Ishikawa (cell line): ENCODE measurements around the gene RAP1GAP2.

Experiments used
- CEBPB ChIP-seq: IDR thresholded peaks from 2 replicates; pipeline ENCODE4 v1.6.1; 2012
- CREB1 ChIP-seq: IDR thresholded peaks from 2 replicates; pipeline ENCODE4 v1.6.1; 2012; ENCODE audit warnings: low read depth
- EGR1 ChIP-seq: IDR thresholded peaks from 2 replicates; pipeline ENCODE4 v1.6.1; 2012
- EP300 ChIP-seq: IDR thresholded peaks from 2 replicates; pipeline ENCODE4 v1.6.1; 2012; ENCODE audit warnings: borderline replicate concordance
- FOXM1 ChIP-seq: IDR thresholded peaks from 2 replicates; pipeline ENCODE4 v1.6.1; 2012; ENCODE audit warnings: low read depth, borderline replicate concordance
- NFIC ChIP-seq: IDR thresholded peaks from 2 replicates; pipeline ENCODE4 v1.6.1; 2012
- RAD21 ChIP-seq: IDR thresholded peaks from 2 replicates; pipeline ENCODE4 v1.6.1; 2012; ENCODE audit warnings: low read depth
- TAF1 ChIP-seq: IDR thresholded peaks from 2 replicates; pipeline ENCODE4 v1.6.1; 2012; ENCODE audit warnings: low read depth, mild to moderate bottlenecking
- TCF12 ChIP-seq: IDR thresholded peaks from 2 replicates; pipeline ENCODE4 v1.6.1; 2012; ENCODE audit warnings: low read depth
- TEAD4 ChIP-seq: IDR thresholded peaks from 2 replicates; pipeline ENCODE4 v1.6.1; 2012
- YY1 ChIP-seq: IDR thresholded peaks from 2 replicates; pipeline ENCODE4 v1.6.1; 2012; ENCODE audit warnings: low read depth
- ZBTB7A ChIP-seq: IDR thresholded peaks from 2 replicates; pipeline ENCODE4 v1.6.1; 2012; ENCODE audit warnings: low read depth
- TF ChIP-seq, protein P1 (sequence below): IDR thresholded peaks from 2 replicates; pipeline ENCODE4 v1.6.1; 2012
- TF ChIP-seq, protein P2 (sequence below): IDR thresholded peaks from 2 replicates; pipeline ENCODE4 v1.6.1; 2012; ENCODE audit warnings: low read depth, mild to moderate bottlenecking
- TF ChIP-seq, protein P3 (sequence below): IDR thresholded peaks from 2 replicates; pipeline ENCODE4 v1.6.1; 2012

RAP1GAP2 gene

DNA sequence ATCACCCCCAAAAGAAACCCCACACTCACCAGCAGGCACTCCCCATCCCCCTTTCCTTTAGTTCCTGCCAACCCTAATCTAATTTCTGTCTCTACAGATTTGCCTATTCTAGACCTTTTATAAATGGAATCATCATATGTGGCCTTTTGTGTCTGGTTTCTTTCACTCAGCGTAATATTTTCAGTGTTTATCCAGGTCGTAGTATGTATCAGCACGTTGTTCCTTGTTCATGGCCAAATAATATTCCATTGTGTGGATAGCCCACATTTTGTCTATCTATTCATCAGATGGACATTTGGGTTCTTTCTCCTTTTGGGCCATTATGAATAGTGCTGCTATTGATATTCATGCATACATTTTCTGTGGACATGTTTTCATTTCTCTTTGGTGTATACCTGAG, 193.6 kb downstream of the RAP1GAP2 start:
- TF ChIP-seq NFIC: no peak
- TF ChIP-seq TAF1: no peak
- no peak for TF ChIP-seq FOXM1
- TF ChIP-seq TEAD4: no peak
- TF ChIP-seq, protein P1, sequence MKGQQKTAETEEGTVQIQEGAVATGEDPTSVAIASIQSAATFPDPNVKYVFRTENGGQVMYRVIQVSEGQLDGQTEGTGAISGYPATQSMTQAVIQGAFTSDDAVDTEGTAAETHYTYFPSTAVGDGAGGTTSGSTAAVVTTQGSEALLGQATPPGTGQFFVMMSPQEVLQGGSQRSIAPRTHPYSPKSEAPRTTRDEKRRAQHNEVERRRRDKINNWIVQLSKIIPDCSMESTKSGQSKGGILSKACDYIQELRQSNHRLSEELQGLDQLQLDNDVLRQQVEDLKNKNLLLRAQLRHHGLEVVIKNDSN: no peak
- TF ChIP-seq CREB1: no peak
- TF ChIP-seq, protein P2, sequence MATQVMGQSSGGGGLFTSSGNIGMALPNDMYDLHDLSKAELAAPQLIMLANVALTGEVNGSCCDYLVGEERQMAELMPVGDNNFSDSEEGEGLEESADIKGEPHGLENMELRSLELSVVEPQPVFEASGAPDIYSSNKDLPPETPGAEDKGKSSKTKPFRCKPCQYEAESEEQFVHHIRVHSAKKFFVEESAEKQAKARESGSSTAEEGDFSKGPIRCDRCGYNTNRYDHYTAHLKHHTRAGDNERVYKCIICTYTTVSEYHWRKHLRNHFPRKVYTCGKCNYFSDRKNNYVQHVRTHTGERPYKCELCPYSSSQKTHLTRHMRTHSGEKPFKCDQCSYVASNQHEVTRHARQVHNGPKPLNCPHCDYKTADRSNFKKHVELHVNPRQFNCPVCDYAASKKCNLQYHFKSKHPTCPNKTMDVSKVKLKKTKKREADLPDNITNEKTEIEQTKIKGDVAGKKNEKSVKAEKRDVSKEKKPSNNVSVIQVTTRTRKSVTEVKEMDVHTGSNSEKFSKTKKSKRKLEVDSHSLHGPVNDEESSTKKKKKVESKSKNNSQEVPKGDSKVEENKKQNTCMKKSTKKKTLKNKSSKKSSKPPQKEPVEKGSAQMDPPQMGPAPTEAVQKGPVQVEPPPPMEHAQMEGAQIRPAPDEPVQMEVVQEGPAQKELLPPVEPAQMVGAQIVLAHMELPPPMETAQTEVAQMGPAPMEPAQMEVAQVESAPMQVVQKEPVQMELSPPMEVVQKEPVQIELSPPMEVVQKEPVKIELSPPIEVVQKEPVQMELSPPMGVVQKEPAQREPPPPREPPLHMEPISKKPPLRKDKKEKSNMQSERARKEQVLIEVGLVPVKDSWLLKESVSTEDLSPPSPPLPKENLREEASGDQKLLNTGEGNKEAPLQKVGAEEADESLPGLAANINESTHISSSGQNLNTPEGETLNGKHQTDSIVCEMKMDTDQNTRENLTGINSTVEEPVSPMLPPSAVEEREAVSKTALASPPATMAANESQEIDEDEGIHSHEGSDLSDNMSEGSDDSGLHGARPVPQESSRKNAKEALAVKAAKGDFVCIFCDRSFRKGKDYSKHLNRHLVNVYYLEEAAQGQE: no peak

- TF ChIP-seq RAD21: no peak
These were observed 194.2 kb downstream of the RAP1GAP2 start for GRCh38 chr17:2990396-2990795.

- TF ChIP-seq NFIC (no peak), TCF12 (no peak), TEAD4 (no peak), RAD21 (no peak), EGR1 (no peak), TAF1 (no peak), FOXM1 (no peak), ZBTB7A (no peak), EP300 (no peak), CREB1 (no peak), YY1 (no peak), CEBPB (no peak)
- TF ChIP-seq, protein P1: no peak
- TF ChIP-seq, protein P3, sequence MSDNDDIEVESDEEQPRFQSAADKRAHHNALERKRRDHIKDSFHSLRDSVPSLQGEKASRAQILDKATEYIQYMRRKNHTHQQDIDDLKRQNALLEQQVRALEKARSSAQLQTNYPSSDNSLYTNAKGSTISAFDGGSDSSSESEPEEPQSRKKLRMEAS: no peak
- TF ChIP-seq, protein P2: no peak
These were observed 198.2 kb downstream of the RAP1GAP2 start for GRCh38 chr17:2994441-2994840.

GRCh38 chr17:2995377-2995776, 199.1 kb downstream of the RAP1GAP2 start:
- TF ChIP-seq ZBTB7A (no peak), YY1 (peak; percentile 38; the same call in 1 of the 2 replicates), TEAD4 (0 out of 2 replicates have a peak, but pooled peaks have one; percentile 33), TAF1 (no peak)
- TF ChIP-seq, protein P3: 0 out of 2 replicates have a peak, but pooled peaks have one; percentile 23

DNA sequence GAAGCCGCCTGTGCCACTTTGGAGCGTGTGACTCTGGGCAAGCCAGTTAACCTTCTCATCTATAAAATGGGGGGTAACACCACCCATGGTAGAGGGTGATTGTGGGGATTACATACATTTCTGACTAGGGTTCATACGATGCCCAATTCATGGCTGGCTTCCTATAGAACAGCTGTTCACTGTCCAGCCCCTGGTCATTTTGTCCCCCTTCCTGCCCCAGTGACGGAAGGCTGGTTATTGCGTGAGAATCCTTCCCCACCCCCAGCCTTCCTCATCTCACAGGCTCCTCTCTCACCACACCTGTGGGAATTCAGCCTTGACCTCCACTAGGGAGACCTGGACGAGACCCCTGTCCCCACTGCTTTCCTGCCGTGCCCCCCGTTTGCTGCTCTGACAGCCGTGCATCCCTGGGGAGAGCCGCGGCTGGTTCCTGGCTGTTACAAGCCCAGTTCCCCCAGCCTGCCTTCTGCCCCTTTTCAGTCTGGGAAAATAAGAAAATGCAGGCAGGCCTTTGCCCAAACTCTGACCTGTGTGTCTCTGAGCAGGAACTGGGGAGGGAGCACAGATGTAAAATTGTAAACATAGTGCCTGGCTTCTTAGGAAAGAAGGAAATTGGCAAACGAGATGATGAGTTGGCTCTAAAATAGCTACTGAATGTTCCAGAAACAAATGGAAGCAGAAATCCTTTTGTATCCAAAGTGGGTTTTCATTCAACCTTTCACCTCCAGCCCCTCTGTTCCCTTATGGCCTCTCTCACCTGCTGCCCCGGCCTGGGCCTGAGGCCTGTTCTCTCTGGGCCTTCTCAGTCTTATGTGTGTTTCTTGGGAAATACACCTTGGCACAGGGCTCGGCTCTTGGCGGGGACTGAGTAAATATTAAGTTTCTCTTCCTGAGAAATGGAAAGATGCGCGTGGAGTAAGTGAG, 199.9 kb downstream of the RAP1GAP2 start:
- TF ChIP-seq TEAD4 (no peak), TAF1 (no peak), EP300 (no peak), ZBTB7A (no peak), NFIC (no peak)
- TF ChIP-seq, protein P2: no peak
- TF ChIP-seq, protein P1: no peak
